ENCODE results near the gene SEMA3G. TPM values are rescaled to one million over a fixed set of nuclear protein-coding genes. Genes with fewer than 3 reads are reported as not detected.

Gene SEMA3G
- total RNA-seq, 1 donor from 2014 or later: 2.7 TPM

- no peak for ATAC-seq
These were observed 50.0 kb downstream of the SEMA3G start for GRCh38 chr3:52394751-52395502.

- ATAC-seq: no peak
These were observed 50.8 kb downstream of the SEMA3G start for GRCh38 chr3:52393959-52394670.

- ATAC-seq: no peak
These were observed 51.6 kb downstream of the SEMA3G start for GRCh38 chr3:52393131-52393807.

- ATAC-seq: no peak
These were observed 52.5 kb downstream of the SEMA3G start for GRCh38 chr3:52392216-52392930.

GRCh38 chr3:52391096-52391495 is 53.8 kb downstream of the SEMA3G start:
- no peak for ATAC-seq

GRCh38 chr3:52388933-52389332 is 56.0 kb downstream of the SEMA3G start:
- no peak for ATAC-seq

- no peak for ATAC-seq
These were observed 56.5 kb downstream of the SEMA3G start for GRCh38 chr3:52388348-52388821.

- no peak for ATAC-seq
These were observed 57.4 kb downstream of the SEMA3G start for GRCh38 chr3:52387481-52387880.

GRCh38 chr3:52385157-52385556 is 59.7 kb downstream of the SEMA3G start:
- peak; percentile 49 for ATAC-seq

GRCh38 chr3:52384019-52384761 is 60.7 kb downstream of the SEMA3G start:
- ATAC-seq: no peak

GRCh38 chr3:52383446-52383845 is 61.5 kb downstream of the SEMA3G start:
- ATAC-seq: no peak

Other genes with a start within 250 kb of the SEMA3G start
- gene ALAS1, start 246.9 kb downstream of the SEMA3G start, total RNA-seq: 45.2 TPM
- gene TLR9, start 219.5 kb downstream of the SEMA3G start, total RNA-seq: 0.04 TPM
- 37.4 TPM for gene TWF2, start 205.9 kb downstream of the SEMA3G start, total RNA-seq
- gene PPM1M, start 199.3 kb downstream of the SEMA3G start, total RNA-seq: 9.5 TPM
- 52.2 TPM for gene WDR82, start 166.5 kb downstream of the SEMA3G start, total RNA-seq
- gene GLYCTK, start 157.3 kb downstream of the SEMA3G start, total RNA-seq: 7.2 TPM
- 1.6 TPM for gene DNAH1, start 128.8 kb downstream of the SEMA3G start, total RNA-seq
- gene BAP1, start 35.1 kb downstream of the SEMA3G start, total RNA-seq: 43.9 TPM
- 6.0 TPM for gene PHF7, start 34.4 kb downstream of the SEMA3G start, total RNA-seq
- 0.88 TPM for gene TNNC1, start 8.9 kb upstream of the SEMA3G start, total RNA-seq
- gene NISCH, start 10.5 kb upstream of the SEMA3G start, total RNA-seq: 38.0 TPM
- 21.2 TPM for gene STAB1, start 50.2 kb upstream of the SEMA3G start, total RNA-seq
- gene NT5DC2, start 88.8 kb upstream of the SEMA3G start, total RNA-seq: 55.0 TPM
- 17.6 TPM for gene UQCC5, start 91.5 kb upstream of the SEMA3G start, total RNA-seq
- 41.6 TPM for gene PBRM1, start 240.8 kb upstream of the SEMA3G start, total RNA-seq
- 76.4 TPM for gene GNL3, start 240.9 kb upstream of the SEMA3G start, total RNA-seq